Placental pericyte (primary cell): ENCODE measurements around the gene MYO3A. TPM values are rescaled to one million over a fixed set of nuclear protein-coding genes. Genes with fewer than 3 reads are reported as not detected.

Source experiments
- total RNA-seq: library from RNA; depleted of rRNA; stranded (reverse); fragments of >200 nt; gene quantifications from 2 replicates; pipeline ENCODE4 v1.2.3, GENCODE V29; 2012

Gene MYO3A, protein sequence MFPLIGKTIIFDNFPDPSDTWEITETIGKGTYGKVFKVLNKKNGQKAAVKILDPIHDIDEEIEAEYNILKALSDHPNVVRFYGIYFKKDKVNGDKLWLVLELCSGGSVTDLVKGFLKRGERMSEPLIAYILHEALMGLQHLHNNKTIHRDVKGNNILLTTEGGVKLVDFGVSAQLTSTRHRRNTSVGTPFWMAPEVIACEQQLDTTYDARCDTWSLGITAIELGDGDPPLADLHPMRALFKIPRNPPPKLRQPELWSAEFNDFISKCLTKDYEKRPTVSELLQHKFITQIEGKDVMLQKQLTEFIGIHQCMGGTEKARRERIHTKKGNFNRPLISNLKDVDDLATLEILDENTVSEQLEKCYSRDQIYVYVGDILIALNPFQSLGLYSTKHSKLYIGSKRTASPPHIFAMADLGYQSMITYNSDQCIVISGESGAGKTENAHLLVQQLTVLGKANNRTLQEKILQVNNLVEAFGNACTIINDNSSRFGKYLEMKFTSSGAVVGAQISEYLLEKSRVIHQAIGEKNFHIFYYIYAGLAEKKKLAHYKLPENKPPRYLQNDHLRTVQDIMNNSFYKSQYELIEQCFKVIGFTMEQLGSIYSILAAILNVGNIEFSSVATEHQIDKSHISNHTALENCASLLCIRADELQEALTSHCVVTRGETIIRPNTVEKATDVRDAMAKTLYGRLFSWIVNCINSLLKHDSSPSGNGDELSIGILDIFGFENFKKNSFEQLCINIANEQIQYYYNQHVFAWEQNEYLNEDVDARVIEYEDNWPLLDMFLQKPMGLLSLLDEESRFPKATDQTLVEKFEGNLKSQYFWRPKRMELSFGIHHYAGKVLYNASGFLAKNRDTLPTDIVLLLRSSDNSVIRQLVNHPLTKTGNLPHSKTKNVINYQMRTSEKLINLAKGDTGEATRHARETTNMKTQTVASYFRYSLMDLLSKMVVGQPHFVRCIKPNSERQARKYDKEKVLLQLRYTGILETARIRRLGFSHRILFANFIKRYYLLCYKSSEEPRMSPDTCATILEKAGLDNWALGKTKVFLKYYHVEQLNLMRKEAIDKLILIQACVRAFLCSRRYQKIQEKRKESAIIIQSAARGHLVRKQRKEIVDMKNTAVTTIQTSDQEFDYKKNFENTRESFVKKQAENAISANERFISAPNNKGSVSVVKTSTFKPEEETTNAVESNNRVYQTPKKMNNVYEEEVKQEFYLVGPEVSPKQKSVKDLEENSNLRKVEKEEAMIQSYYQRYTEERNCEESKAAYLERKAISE (N-terminal part only)
- not detected in 2 replicates for total RNA-seq

DNA sequence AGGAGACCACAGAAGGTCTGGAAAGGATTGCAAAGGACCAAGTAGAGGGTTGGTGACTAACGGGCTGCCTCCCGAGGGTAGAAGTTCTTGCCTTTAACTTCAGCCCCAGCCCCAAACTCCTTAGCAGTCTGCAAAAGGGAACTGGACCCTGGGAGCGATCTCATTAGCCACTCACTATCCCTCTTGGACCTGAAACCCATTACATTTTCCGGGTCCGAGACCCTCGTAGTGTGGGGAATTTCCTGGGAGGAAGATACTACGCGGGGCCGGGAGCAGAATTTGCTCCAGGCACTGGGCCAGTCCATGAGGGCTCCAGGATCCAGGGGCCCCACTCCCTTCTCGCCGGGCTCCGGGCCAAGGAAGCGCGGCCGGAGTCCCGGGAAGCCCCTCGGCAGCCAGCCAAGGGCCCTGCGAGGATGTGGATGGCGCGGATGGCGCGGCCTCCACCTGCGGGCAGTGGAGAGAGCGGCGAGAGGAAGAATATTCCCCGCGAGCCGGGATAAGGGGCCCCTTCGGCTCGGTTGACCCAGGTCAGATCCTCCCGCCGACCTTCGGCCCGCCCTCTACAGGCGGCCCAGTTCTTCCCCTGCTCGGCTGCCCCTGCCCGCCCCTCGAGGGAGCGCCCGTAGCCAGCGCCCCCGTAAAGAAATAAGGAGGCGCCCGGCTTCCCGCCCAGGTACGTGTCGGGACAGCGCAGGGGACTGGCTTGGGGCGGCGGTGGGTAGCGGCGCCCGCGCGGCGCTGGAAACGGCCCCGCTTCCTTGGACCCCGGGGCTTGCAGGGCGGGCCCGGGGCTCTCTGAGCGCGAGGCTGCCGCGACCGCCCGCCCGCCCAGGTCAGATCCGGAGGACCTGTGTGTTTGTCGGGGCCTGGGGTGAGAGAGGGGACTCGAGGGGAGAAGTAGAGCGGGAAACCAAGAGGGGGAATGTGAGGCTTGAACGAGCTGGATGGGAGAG, at the start of gene MYO3A:
TSS of gene MYO3A (plus strand) at position 577 of the 956 bp plus-strand sequence. CDS start 17,882 bp downstream, outside the sequence.

DNA sequence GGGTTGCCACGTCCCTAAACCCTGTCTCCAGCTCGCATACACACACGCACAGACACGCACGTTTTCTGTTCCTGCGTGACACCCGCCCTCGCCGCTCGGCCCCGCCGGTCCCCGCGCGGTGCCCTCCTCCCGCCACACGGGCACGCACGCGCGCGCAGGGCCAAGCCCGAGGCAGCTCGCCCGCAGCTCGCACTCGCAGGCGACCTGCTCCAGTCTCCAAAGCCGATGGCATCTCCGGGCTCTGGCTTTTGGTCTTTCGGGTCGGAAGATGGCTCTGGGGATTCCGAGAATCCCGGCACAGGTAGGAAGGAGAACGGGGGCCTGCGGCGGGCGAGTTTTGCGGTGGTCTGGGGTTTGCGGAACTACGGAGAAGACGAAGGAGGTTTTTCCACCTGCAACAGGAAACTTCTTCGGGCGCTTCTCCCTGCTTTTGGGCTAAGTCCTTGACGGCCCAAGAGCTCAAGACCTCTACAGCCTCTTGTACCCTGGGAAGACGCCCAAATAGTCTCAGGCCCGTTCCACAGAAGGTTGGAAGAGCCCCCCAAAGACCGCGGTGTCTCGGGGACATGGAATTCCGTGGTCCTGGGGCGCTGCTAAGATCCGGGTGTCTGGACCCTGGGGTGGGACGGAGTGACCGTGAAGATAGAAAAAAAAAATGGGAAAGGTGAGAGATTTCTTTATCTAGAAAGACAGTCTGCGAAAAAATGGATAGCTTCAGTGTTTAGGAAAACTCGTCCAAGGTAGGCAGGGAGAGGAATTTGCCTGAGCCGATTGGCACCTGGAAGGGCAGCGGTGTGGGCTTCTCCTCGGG, 282.8 kb downstream of the MYO3A start, which contains the start of gene GAD2:
TSS of gene GAD2 (plus strand) at position 190 of the 811 bp plus-strand sequence. CDS start at position 226, 36 bp downstream.

